Measurements from ENCODE around the gene COQ5. TPM values are rescaled to one million over a fixed set of nuclear protein-coding genes. Genes with fewer than 3 reads are reported as not detected.

The COQ5 gene
- total RNA-seq, 1 experiment from 2014 or later: 42.3 TPM

GRCh38 chr12:120485961-120486881, 42.7 kb downstream of the COQ5 start:
- no peak for DNase-seq (ENCODE audit: low read depth in 1 of 2, low spot score in 2 of 2)
- Histone ChIP-seq H3K4me1 (replicated peaks) (no peaks in the 10 kb centered on the region), H3K36me3 (no peaks in the 10 kb centered on the region), H3K9me3 (replicated peaks) (no peaks in the 10 kb centered on the region), H3K27ac (no peak overlapping the region), H3K4me3 (no peak overlapping the region), H3K27me3 (replicated peaks) (no peaks in the 10 kb centered on the region)

GRCh38 chr12:120483621-120484020, 45.3 kb downstream of the COQ5 start:
- H3K4me3 ChIP-seq: no peak overlapping the region
- H3K27me3 ChIP-seq (replicated peaks): no peaks in the 10 kb centered on the region
- no peaks in the 10 kb centered on the region for H3K4me1 ChIP-seq (replicated peaks)

GRCh38 chr12:120481022-120481767, 47.8 kb downstream of the COQ5 start:
- DNase-seq (ENCODE audit: low read depth in 1 of 2, low spot score in 2 of 2): no peak
- no peaks in the 10 kb centered on the region for H3K9me3 ChIP-seq (replicated peaks)
- H3K36me3 ChIP-seq: no peaks in the 10 kb centered on the region
- no peaks in the 10 kb centered on the region for H3K27me3 ChIP-seq (replicated peaks)
- H3K4me3 ChIP-seq: no peak overlapping the region
- no peak overlapping the region for H3K27ac ChIP-seq
- H3K4me1 ChIP-seq (replicated peaks): no peaks in the 10 kb centered on the region

More at GRCh38 chr12:120483621-120484020, 45.3 kb downstream of the COQ5 start:
- no peak overlapping the region for H3K27ac ChIP-seq
- H3K9me3 ChIP-seq (replicated peaks): no peaks in the 10 kb centered on the region
- DNase-seq (ENCODE audit: low read depth in 1 of 2, low spot score in 2 of 2): no peak
- no peaks in the 10 kb centered on the region for H3K36me3 ChIP-seq

GRCh38 chr12:120480211-120480610, 48.7 kb downstream of the COQ5 start:
- H3K9me3 ChIP-seq (replicated peaks): no peaks in the 10 kb centered on the region
- H3K27ac ChIP-seq: no peak overlapping the region
- no peaks in the 10 kb centered on the region for H3K4me1 ChIP-seq (replicated peaks)
- no peaks in the 10 kb centered on the region for H3K36me3 ChIP-seq
- no peak for DNase-seq (ENCODE audit: low read depth in 1 of 2, low spot score in 2 of 2)
- no peak overlapping the region for H3K4me3 ChIP-seq
- no peaks in the 10 kb centered on the region for H3K27me3 ChIP-seq (replicated peaks)

GRCh38 chr12:120479458-120479857, 49.5 kb downstream of the COQ5 start:
- no peak overlapping the region for H3K27ac ChIP-seq
- no peak overlapping the region for H3K4me3 ChIP-seq
- no peaks in the 10 kb centered on the region for H3K27me3 ChIP-seq (replicated peaks)
- no peaks in the 10 kb centered on the region for H3K4me1 ChIP-seq (replicated peaks)
- DNase-seq (ENCODE audit: low read depth in 1 of 2, low spot score in 2 of 2): no peak
- no peaks in the 10 kb centered on the region for H3K36me3 ChIP-seq
- H3K9me3 ChIP-seq (replicated peaks): no peaks in the 10 kb centered on the region

GRCh38 chr12:120475643-120476042, 53.3 kb downstream of the COQ5 start:
- Histone ChIP-seq H3K4me1 (replicated peaks) (peaks cover 1% of the 10 kb centered on the region), H3K9me3 (replicated peaks) (no peaks in the 10 kb centered on the region), H3K27ac (no peak overlapping the region), H3K27me3 (replicated peaks) (no peaks in the 10 kb centered on the region), H3K36me3 (no peaks in the 10 kb centered on the region), H3K4me3 (no peak overlapping the region)
- no peak for DNase-seq (ENCODE audit: low read depth in 1 of 2, low spot score in 2 of 2)

- H3K4me3 ChIP-seq: no peak overlapping the region
- H3K27me3 ChIP-seq (replicated peaks): no peaks in the 10 kb centered on the region
- no peaks in the 10 kb centered on the region for H3K9me3 ChIP-seq (replicated peaks)
- H3K4me1 ChIP-seq (replicated peaks): peaks cover 11% of the 10 kb centered on the region
- no peak overlapping the region for H3K27ac ChIP-seq
- H3K36me3 ChIP-seq: peaks cover 4% of the 10 kb centered on the region
- DNase-seq (ENCODE audit: low read depth in 1 of 2, low spot score in 2 of 2): no peak
Observed at GRCh38 chr12:120474616-120474960, 54.4 kb downstream of the COQ5 start.

GRCh38 chr12:120473807-120474615, 54.9 kb downstream of the COQ5 start:
- Histone ChIP-seq H3K27ac (no peak overlapping the region), H3K4me1 (replicated peaks) (peaks cover 11% of the 10 kb centered on the region), H3K4me3 (no peak overlapping the region), H3K27me3 (replicated peaks) (no peaks in the 10 kb centered on the region), H3K36me3 (peaks cover 8% of the 10 kb centered on the region), H3K9me3 (replicated peaks) (no peaks in the 10 kb centered on the region)
- DNase-seq (ENCODE audit: low read depth in 1 of 2, low spot score in 2 of 2): no peak

GRCh38 chr12:120472521-120472920, 56.4 kb downstream of the COQ5 start:
- Histone ChIP-seq H3K4me1 (replicated peaks) (peaks cover 11% of the 10 kb centered on the region), H3K27ac (no peak overlapping the region), H3K9me3 (replicated peaks) (no peaks in the 10 kb centered on the region), H3K4me3 (no peak overlapping the region), H3K36me3 (peaks cover 16% of the 10 kb centered on the region), H3K27me3 (replicated peaks) (no peaks in the 10 kb centered on the region)
- DNase-seq (ENCODE audit: low read depth in 1 of 2, low spot score in 2 of 2): no peak

GRCh38 chr12:120470150-120470784, 58.7 kb downstream of the COQ5 start:
- Histone ChIP-seq H3K4me3 (peak overlapping the region; percentile 100), H3K4me1 (replicated peaks) (peaks cover 11% of the 10 kb centered on the region), H3K27ac (no peak overlapping the region), H3K9me3 (replicated peaks) (no peaks in the 10 kb centered on the region), H3K36me3 (peaks cover 38% of the 10 kb centered on the region), H3K27me3 (replicated peaks) (no peaks in the 10 kb centered on the region)
- DNase-seq (ENCODE audit: low read depth in 1 of 2, low spot score in 2 of 2): no peak

- H3K9me3 ChIP-seq (replicated peaks): no peaks in the 10 kb centered on the region
- H3K36me3 ChIP-seq: peaks cover 45% of the 10 kb centered on the region
- H3K4me3 ChIP-seq: peak within 1 kb of the TSS; percentile 100
- H3K27ac ChIP-seq: peak within 1 kb of the TSS; percentile 65
- peak; percentile 90 to 95 for DNase-seq (ENCODE audit: low read depth in 1 of 2, low spot score in 2 of 2)
- no peaks in the 10 kb centered on the region for H3K27me3 ChIP-seq (replicated peaks)
- peaks cover 11% of the 10 kb centered on the region for H3K4me1 ChIP-seq (replicated peaks)
Observed at GRCh38 chr12:120469450-120470149, 59.4 kb downstream of the COQ5 start, which contains the start of gene SRSF9. SRSF9 (minus strand) TSS chr12:120469748; CDS start chr12:120469609, 139 bp downstream.

- H3K9me3 ChIP-seq (replicated peaks): no peaks in the 10 kb centered on the region
- H3K27me3 ChIP-seq (replicated peaks): no peaks in the 10 kb centered on the region
- peak overlapping the region; percentile 100 for H3K4me3 ChIP-seq
- H3K4me1 ChIP-seq (replicated peaks): peaks cover 11% of the 10 kb centered on the region
- DNase-seq (ENCODE audit: low read depth in 1 of 2, low spot score in 2 of 2): peak; percentile 39 to 49
- H3K27ac ChIP-seq: peak overlapping the region; percentile 65
- peaks cover 51% of the 10 kb centered on the region for H3K36me3 ChIP-seq
Observed at GRCh38 chr12:120468821-120469449, 60.0 kb downstream of the COQ5 start.
